Suppressor macrophage treated with lipopolysaccharide for 1 hour (primary cell): ENCODE data around the gene ATP8A2.

Experiments used
- DNase-seq, 3 donors: peaks; one replicate each; pipeline ENCODE4 v3.0.0-alpha.2; 2020 to 2022

The ATP8A2 gene

DNA sequence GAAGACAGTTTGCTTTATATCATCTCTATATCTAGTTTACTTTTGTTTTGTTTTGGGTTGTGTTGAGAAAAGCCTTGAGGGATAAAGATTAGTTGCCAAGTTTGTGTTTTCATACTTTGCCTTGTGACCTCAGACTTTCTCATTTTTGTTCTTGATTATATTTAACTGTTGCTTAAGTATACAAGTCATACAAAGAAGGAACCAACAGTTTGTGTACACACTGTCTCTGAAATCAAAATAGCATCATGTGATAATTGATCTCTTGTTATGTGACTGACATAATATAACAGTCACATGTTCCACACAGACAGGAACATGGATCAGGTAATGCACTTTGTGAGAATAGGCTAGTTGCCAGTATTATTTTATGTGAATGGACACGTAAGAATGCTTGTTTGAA is 609.3 kb downstream of the ATP8A2 start:
- peak in 1 of 3 donors; percentile 6 for DNase-seq

GRCh38 chr13:25982907-25983306 is 611.1 kb downstream of the ATP8A2 start:
- no peak for DNase-seq

GRCh38 chr13:25987987-25988386 is 616.2 kb downstream of the ATP8A2 start:
- no peak for DNase-seq

- DNase-seq: no peak
Observed at GRCh38 chr13:25988661-25989060, 616.9 kb downstream of the ATP8A2 start.

DNA sequence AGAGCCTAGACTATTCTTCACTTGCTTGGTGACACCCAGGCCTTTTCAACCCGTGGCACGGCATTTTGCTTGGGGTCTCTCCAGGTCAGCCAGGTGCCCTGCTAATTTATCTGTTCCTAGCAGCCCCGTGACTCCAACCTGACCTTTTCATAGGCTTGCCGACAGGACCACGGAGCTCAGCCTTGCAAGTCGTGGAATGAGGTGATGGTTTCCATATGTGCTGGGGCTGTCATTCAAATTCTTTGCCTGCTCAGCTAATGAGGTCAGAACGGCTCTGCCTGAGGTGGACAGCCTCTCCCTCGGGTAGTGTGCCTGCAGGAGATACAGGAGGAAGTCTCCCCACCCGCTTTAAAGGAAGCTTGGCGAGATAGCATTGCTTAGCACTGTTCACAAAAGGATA is 619.0 kb downstream of the ATP8A2 start:
- no peak for DNase-seq

DNA sequence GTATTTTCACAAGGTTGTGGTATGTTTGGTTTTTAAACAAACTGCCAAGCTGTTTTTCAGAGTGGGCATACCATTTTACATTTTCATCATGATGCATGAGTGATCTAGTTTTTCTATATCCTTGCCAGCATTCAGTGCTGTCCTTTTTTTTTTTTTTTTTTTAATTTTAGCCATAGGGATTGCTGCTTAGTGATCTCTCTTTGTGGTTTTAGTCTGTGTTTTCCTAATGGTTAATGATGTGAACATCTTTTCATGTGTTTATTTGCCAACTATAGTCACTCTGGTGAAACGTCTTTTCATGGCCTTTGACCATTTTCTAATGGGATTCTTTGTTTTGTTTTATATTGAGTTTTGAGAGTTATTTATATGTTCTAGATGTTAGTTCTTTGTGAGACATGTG is 620.3 kb downstream of the ATP8A2 start:
- DNase-seq: no peak

- peak in 2 of 3 donors; percentile 13 to 24 for DNase-seq
Observed at GRCh38 chr13:26007261-26008125, 635.7 kb downstream of the ATP8A2 start.

DNA sequence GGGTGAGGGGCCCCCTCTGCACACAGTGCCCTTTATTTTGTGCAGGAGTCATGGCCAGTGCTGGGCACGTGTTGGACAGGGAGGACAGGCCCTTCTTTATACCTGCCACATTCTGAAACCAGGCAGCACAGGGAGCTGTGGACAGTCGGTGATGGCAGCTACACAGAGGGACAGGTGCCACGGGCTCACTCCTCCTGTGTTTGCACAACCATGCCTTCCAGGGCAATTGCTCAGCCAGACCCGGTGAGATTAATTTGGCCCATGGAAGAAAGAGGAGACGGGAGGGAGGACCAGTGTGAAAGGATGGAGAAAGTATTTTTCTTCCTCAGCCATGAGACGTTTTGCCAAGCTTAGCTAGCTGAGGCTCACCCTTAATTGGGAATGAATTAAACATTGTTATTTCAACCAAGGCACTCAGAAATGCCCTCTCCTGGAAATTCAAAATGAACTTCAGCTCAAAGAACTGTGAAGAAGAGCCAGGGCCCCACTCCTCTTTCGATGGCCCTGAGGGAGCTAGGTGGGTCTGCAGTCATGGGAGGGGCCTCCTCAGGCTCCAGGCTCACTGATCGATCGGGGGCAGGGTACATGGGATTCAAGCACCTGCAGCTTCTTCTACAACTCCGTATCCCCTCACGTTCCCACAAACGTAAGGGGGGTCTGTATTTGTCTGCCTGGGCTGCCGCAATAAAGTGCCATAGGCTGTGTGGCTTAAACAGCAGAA is 638.9 kb downstream of the ATP8A2 start:
- no peak for DNase-seq

- no peak for DNase-seq
Observed at GRCh38 chr13:26011208-26011573, 639.4 kb downstream of the ATP8A2 start.

GRCh38 chr13:26011996-26012821 is 640.4 kb downstream of the ATP8A2 start:
- peak in 2 of 3 donors; percentile 19 to 30 for DNase-seq

DNA sequence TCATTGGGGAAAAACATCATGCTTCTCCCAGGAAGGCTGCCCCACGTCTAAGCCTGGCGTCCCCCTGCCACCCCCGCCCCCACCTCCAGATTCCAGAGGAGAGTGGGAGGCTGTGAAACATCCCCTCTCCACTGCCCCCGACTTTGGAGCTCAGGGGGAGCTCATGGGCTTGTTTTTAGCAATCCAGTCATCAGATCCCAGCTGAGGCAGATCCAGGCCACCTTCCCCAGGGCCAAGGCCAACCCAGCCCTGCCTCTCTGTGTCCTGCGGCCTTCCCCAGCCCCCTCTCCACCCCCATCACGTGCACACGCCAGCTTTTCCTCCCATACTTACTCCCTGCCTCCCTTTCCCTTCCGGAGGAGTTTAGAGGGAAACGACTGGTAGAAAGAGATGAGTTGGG is 641.2 kb downstream of the ATP8A2 start:
- DNase-seq: no peak

DNA sequence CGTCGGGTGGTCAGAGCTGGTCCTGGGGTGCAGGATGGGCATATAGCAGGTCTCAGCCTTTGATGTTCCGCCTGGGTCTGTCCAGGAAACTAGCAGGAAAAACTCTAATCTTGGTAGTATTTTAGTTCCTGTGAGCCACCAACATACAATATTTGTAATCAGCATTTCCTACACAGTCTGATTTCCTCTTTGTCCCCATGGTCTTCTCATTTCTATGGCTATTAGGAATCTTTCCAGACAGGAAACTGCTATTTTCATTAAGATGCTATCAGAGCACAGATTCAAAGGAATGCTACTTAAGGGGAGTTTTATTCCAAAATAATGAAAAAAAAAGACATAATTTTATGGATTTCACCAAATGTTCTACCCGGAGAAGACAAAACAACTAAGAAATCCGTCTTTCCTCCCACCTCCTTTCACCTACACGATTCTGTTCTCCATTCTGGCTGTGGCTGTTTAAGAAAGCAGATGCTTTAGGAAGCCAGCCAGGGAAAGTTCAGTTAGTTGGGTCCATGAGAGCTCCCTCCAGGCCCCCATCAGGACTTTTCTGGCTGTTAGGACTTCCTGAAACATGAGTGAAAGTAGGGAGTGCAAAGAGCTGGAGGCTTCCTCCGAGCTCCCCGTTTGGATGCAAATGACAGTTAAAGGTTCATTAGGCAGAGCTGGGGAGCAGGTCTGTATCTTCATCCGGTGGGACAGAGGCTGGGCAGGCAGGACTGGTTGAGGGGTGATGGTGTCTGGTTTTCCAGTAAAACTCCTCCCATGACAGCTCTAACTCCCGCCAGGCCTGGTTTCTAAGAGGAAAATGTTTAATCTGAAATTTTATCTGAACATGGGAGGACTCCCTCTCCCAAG is 643.7 kb downstream of the ATP8A2 start:
- DNase-seq: no peak

DNA sequence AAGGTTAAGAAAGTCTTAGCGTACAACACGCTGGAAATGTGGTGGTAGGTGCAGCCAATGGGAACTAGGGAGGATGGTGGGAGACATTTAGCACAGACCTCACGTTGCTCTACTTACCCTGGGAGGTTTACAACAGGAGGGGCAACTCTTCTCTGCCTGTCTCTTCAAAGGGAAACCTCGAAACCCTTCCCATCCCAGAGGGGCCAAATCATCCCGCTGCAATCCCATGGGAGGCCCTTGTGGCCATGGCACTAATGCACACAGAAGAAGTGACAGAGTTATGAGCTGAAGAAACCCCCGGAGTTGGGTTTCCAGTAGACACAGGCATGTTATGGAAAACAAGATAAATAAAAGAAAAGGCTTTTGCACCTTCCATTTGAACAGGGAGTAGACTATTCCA is 644.4 kb downstream of the ATP8A2 start:
- no peak for DNase-seq

- DNase-seq: no peak
Observed at GRCh38 chr13:26017196-26017921, 645.6 kb downstream of the ATP8A2 start.

- DNase-seq: no peak
Observed at GRCh38 chr13:26017932-26018665, 646.3 kb downstream of the ATP8A2 start.

GRCh38 chr13:26019251-26019650 is 647.5 kb downstream of the ATP8A2 start:
- DNase-seq: no peak

- DNase-seq: no peak
Observed at GRCh38 chr13:26019881-26020870, 648.4 kb downstream of the ATP8A2 start.

DNA sequence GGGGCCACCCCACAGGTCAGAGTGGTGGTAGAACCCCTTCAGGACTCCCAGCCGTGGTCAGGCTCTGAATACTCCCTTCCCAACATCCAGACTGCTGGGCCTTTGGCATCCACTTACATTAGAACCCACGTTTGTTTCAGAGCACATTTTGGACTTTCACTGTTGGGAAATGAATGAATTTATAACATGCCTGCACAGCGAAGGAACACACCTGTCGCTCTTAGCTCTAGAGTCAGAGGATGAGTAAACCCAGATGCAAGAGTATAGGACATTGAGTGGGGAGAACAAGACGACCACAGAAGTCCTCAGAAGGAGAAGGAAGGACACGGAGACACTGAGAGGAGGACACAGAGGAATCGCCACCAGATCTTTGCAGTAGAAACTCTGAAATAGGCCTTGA is 649.1 kb downstream of the ATP8A2 start:
- no peak for DNase-seq

GRCh38 chr13:26021516-26021915 is 649.7 kb downstream of the ATP8A2 start:
- no peak for DNase-seq

DNA sequence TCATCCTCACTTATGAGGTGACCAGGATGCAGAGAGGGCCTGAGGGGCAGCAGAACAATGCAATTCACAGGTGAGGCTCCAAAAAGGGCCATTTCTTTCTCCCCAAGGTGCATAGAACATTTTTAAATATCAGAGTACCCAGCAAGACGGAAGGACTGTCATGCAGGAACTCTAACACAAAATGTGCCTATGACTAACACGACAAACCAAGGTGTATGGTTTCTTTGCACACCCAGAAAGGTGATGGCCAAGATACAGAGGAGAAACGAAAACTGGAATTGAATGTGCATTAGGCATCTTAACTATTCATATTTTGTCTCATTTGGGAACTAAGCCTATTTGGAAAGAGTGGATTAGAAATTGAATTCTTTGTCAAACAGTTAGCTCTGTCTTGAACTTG is 650.2 kb downstream of the ATP8A2 start:
- DNase-seq: no peak
